Nephron (organoid): ENCODE data around the gene EPB42.

Source experiments
- H3K27ac Mint-ChIP-seq, 3 experiments: 2 replicates each; pipeline ENCODE4 v1.8.0; 2020; ENCODE audit warnings: mixed read lengths in 3 of 3, mild to moderate bottlenecking in 2 of 3, moderate library complexity in 1 of 3
- H3K27me3 Mint-ChIP-seq: 2 replicates; pipeline ENCODE4 v1.8.0; 2021; ENCODE audit warnings: low read depth, mild to moderate bottlenecking, moderate library complexity, mixed read lengths
- H3K36me3 Mint-ChIP-seq: 2 replicates; pipeline ENCODE4 v1.8.0; 2020; ENCODE audit warnings: low read depth, mixed read lengths
- H3K4me1 Mint-ChIP-seq: 2 replicates; pipeline ENCODE4 v1.8.0; 2020; ENCODE audit warnings: mixed read lengths
- H3K4me3 Mint-ChIP-seq, 3 experiments: 2 replicates each; pipeline ENCODE4 v1.8.0; 2020; ENCODE audit warnings: mild to moderate bottlenecking in 3 of 3, mixed read lengths in 3 of 3, moderate library complexity in 2 of 3
- H3K9me3 Mint-ChIP-seq: 2 replicates; pipeline ENCODE4 v1.8.0; 2020; ENCODE audit warnings: mixed read lengths
- TF ChIP-seq, protein P1 (sequence below), 3 experiments: fragments of 200-600 bp; sonication (generic); IDR thresholded peaks; one replicate each; pipeline ENCODE4 v1.5.0; 2021; ENCODE audit warnings: antibody characterized with exemption in 3 of 3; ENCODE audit not compliant: unreplicated experiment in 3 of 3

The EPB42 gene

DNA sequence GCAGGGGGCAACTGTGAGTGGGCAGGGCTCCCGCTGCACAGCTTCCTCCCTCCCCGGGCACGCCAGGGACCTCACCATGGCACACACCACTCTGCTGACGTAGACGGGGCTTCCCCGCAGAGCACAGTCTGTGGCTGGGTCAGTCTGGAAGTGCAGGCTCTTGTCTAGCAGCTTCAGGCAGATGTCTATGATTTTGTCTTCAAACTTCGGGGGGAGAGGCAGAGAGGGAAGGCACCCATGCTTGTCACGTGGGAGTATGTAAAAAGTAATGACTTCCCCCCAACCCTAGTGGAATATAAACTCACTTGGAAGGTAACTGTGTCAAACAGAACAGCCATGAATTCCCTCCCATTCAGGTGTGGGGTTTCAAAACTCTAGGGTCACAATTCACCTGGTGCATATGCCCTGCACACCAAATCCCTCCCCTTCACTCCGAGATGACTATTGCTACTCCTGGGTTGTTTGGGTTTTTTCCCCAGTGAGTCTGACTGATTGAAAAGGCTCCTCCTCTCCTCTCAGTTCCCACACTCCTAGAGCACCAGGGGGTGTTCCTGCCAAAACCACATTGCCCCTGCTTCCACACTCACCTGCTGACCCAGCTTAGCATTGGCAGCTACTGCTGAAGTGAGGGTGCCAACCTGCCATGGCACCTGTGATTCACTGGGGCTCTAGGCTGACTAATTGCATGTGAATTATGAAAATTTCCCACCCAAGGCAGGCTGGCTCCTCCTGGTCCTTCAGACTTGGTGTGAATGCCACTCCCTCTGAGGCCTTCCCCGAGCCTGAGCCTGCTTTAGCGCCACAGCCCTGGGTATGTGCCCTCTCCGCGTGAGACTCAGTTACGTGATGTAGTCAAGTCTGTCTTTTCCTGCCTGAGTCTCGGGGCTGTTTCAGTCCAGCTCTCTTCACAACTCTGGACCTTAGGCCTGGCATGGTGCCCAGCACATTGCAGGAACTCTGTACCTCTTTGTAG lies 32.9 kb upstream of the EPB42 start:
- Mint-ChIP-seq H3K9me3 (no peaks in the 10 kb centered on the region), H3K36me3 (no peaks in the 10 kb centered on the region), H3K4me1 (no peaks in the 10 kb centered on the region), H3K27me3 (peaks cover 25% of the 10 kb centered on the region), H3K27ac (no peak overlapping the region), H3K4me3 (no peak overlapping the region)
- TF ChIP-seq, protein P1, sequence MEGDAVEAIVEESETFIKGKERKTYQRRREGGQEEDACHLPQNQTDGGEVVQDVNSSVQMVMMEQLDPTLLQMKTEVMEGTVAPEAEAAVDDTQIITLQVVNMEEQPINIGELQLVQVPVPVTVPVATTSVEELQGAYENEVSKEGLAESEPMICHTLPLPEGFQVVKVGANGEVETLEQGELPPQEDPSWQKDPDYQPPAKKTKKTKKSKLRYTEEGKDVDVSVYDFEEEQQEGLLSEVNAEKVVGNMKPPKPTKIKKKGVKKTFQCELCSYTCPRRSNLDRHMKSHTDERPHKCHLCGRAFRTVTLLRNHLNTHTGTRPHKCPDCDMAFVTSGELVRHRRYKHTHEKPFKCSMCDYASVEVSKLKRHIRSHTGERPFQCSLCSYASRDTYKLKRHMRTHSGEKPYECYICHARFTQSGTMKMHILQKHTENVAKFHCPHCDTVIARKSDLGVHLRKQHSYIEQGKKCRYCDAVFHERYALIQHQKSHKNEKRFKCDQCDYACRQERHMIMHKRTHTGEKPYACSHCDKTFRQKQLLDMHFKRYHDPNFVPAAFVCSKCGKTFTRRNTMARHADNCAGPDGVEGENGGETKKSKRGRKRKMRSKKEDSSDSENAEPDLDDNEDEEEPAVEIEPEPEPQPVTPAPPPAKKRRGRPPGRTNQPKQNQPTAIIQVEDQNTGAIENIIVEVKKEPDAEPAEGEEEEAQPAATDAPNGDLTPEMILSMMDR (IDR thresholded peaks at IDR 0.05; ENCODE audit: unreplicated experiment in 3 of 3) = no peak

GRCh38 chr15:43251871-43252250 lies 31.0 kb upstream of the EPB42 start:
- peaks cover 23% of the 10 kb centered on the region for H3K27me3 Mint-ChIP-seq
- no peaks in the 10 kb centered on the region for H3K9me3 Mint-ChIP-seq
- H3K4me1 Mint-ChIP-seq = no peaks in the 10 kb centered on the region
- no peak overlapping the region for H3K4me3 Mint-ChIP-seq
- TF ChIP-seq, protein P1 (IDR thresholded peaks at IDR 0.05; ENCODE audit: unreplicated experiment in 3 of 3) = no peak
- H3K27ac Mint-ChIP-seq = no peak overlapping the region
- H3K36me3 Mint-ChIP-seq = no peaks in the 10 kb centered on the region

- TF ChIP-seq, protein P1 (IDR thresholded peaks at IDR 0.05; ENCODE audit: unreplicated experiment in 3 of 3) = no peak
- no peaks in the 10 kb centered on the region for H3K4me1 Mint-ChIP-seq
- no peaks in the 10 kb centered on the region for H3K36me3 Mint-ChIP-seq
- H3K27me3 Mint-ChIP-seq = peaks cover 23% of the 10 kb centered on the region
- H3K9me3 Mint-ChIP-seq = no peaks in the 10 kb centered on the region
- H3K4me3 Mint-ChIP-seq = no peak overlapping the region
- no peak overlapping the region for H3K27ac Mint-ChIP-seq
Observed at GRCh38 chr15:43251185-43251870, 30.5 kb upstream of the EPB42 start.

- Mint-ChIP-seq H3K27me3 (peaks cover 23% of the 10 kb centered on the region), H3K4me3 (no peak overlapping the region), H3K4me1 (no peaks in the 10 kb centered on the region), H3K27ac (no peak overlapping the region), H3K36me3 (no peaks in the 10 kb centered on the region), H3K9me3 (no peaks in the 10 kb centered on the region)
- TF ChIP-seq, protein P1 (IDR thresholded peaks at IDR 0.05; ENCODE audit: unreplicated experiment in 3 of 3) = no peak
Observed at GRCh38 chr15:43250785-43251184, 30.0 kb upstream of the EPB42 start.

GRCh38 chr15:43249699-43250203 lies 28.9 kb upstream of the EPB42 start:
- H3K27me3 Mint-ChIP-seq = peaks cover 25% of the 10 kb centered on the region
- H3K9me3 Mint-ChIP-seq = no peaks in the 10 kb centered on the region
- H3K27ac Mint-ChIP-seq = no peak overlapping the region
- H3K36me3 Mint-ChIP-seq = no peaks in the 10 kb centered on the region
- no peak overlapping the region for H3K4me3 Mint-ChIP-seq
- no peaks in the 10 kb centered on the region for H3K4me1 Mint-ChIP-seq
- TF ChIP-seq, protein P1 (IDR thresholded peaks at IDR 0.05; ENCODE audit: unreplicated experiment in 3 of 3) = no peak
